T-helper 9 cell (primary cell): ENCODE measurements around the gene MTARC1.

Source experiments
- DNase-seq: peaks from one replicate; pipeline ENCODE4 v3.0.0-alpha.2; 2020

MTARC1 gene

DNA sequence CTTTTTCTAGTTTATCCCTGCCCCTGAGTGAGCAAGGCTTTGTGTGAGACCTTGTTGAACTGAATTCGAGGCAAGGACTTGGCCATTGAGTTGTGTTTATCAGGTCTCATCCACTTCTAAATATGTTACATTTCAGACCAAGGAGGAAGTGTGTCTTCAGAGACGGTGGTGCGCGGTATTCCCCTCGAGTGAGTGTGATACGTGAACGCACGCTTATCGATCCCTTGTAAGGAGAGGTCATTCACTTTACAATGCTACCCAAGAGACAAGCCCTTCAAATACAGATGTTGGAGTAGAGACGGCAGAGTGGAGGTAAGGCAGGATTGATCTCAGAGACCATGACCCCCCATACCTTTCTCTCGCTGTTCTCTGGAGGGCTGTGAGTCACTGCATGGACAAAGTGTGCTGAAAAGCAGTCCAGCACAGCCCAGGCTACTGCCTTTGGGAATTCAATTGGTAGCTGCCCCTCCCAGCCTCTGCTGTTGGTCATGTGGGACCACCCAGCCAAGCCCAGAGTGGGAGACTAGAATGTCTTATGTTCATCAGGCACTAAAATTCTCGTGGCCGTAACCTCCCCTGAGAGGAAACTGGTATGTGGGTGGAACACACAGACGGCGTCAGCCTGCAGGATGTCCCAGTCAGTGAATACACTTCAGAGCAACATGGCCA lies 16.3 kb upstream of the MTARC1 start:
- no peak for DNase-seq

DNA sequence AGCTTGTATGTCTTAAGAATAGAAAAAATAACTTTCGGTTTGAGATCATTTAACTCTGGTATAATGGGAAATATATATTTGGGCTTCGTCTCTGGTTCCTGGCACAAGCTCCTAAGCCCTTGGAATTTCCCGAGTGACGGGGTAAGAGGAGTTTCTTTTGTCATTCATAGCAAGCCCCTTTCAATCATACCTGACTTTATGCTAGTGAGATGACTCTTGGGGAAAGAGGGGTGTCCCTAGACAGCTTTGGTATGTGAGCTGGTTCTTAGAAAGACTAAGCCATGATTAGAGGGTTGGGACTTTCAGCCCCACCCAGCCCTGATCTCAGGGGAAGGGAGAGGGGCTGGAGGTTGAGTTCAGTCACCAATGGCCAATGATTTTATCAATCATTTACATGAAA lies 13.9 kb upstream of the MTARC1 start:
- DNase-seq = no peak

- DNase-seq = peak; percentile 15
Observed at GRCh38 chr1:220775240-220775853, 11.4 kb upstream of the MTARC1 start.

DNA sequence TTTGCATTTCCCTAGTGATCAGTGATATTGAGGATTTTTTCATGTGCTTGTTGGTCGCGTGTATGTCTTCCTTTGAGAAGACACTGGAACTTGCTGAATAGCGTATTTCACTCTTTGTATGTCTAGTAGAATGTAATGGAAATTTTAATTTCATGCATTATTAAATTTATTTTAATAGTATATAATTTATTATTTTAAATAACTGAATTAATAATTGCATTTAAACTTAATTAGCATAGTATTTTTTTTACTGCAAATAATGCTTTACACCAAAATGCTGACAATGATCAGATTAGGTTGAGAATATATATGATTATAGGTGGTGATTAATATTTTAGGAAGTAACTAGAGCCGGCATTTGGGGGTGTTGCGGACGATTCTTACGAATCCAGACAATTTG lies 10.5 kb upstream of the MTARC1 start:
- no peak for DNase-seq

DNA sequence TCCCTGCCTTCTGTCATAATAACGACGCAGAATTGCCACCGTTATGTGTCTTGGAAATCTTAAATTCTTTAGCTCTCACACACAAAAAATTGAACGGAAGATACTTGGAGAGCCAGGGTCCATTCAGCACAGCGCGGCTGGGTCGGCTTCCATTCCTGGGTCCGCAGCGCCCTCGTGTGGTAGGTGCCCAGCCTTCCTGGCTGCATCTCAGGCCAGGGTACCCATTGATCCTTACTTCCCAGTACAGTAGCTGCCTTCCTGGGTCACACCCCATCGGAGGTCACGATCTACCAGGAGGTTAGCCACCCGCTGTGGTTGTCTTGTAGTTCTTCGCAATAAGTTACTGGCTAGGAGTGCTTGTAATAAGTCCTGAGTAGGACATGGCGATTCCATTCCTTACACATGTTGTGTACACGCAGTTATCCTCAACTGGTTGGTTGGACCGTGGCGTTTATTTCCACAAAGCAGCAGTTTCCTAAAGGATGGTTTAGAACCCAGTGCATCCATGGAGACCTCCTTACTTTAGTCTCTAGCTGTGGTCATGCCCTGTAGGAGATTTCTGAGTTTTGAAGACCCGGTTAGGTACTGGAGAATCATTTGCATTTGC lies 9.9 kb upstream of the MTARC1 start:
- peak; percentile 59 for DNase-seq

GRCh38 chr1:220783453-220783852 lies 3.3 kb upstream of the MTARC1 start:
- no peak for DNase-seq

GRCh38 chr1:220784751-220785150 lies 2.0 kb upstream of the MTARC1 start:
- no peak for DNase-seq

DNA sequence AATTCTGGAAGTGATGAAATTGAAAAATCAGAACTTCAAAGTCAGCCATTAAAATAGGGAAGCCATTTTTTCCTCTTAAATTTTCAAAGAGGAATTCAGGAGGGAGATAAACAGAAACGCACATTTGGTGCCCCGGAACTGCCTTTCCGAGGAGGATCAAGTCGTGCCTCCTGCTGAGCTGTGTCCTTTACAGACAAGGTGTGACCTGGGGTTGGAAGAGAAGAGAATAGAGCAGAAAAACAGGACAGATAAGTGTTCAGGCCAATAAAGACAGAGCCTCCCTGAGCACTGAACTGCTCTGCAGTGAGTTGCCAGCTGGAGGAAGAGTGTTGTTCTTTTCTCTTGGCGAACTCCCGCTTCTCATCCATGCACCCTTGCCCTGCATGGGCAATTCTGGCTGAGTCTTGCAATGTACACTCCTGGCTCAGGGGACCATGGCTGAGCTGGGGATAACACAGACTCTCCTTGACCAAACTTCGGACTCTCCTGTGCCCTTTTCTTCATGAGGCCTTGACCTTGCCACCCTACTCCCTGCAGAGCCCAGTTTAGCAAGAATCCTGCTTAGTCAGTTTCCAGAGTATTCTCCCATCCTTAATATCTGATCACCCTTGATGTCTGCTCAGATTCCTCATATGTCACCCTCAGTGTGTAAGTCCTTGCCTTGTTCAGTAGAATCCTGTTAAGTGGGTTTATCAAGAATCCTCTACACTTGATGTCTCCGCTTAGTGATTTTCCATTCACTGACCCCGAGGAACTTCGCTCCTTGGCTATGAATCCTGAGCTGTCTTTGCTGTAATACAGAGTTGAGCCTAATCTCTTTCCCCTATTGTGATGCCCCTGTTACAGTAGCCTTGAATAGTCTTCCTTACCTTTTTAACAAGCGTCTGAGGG lies 1.3 kb upstream of the MTARC1 start:
- no peak for DNase-seq

- DNase-seq = no peak
Observed at GRCh38 chr1:220786057-220786336, 716 bp upstream of the MTARC1 start.

DNA sequence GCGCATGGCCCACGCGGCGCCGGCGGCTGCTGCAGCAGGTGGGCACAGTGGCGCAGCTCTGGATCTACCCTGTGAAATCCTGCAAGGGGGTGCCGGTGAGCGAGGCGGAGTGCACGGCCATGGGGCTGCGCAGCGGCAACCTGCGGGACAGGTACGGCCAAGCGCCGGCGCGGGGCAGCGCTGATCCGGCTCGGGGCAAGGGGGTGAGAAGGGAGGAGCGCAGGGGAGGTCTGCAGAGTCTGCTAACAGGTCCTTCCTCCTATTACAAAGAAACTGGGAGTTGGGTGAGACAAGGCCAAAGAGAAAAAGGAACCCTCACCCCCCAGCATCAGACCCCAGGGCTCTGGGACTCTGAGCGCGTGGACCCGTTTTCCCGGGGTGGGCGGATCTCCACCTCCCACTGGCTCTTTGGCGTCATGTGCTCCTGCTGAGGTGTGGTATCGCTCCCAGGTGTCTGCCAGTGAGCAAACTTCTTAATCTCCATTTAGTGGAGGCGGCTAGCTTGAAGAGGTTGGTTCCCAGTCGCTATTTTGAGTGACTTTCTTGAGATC lies 431 bp downstream of the MTARC1 start:
- DNase-seq = no peak

DNA sequence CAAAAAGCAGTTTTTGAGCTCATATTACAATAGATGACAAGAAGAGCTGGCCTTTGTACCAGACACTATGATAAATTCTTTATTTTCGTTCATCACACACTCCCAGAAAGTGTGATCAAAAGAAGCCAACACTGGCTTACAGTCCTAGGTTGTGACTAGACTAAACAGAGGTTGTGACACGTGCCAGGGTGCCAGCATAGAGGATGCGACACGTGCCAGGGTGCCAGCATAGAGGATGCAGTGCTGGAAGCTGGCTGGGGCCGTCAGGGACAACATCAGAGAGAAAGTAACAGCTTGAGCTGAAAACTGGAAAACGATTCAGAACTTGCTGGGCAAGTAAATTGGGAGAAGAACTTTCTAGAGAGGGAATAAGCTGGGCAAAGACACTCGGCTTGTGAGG lies 2.2 kb downstream of the MTARC1 start:
- no peak for DNase-seq

- no peak for DNase-seq
Observed at GRCh38 chr1:220789532-220790147, 2.9 kb downstream of the MTARC1 start.

GRCh38 chr1:220791285-220791684 lies 4.6 kb downstream of the MTARC1 start:
- no peak for DNase-seq

DNA sequence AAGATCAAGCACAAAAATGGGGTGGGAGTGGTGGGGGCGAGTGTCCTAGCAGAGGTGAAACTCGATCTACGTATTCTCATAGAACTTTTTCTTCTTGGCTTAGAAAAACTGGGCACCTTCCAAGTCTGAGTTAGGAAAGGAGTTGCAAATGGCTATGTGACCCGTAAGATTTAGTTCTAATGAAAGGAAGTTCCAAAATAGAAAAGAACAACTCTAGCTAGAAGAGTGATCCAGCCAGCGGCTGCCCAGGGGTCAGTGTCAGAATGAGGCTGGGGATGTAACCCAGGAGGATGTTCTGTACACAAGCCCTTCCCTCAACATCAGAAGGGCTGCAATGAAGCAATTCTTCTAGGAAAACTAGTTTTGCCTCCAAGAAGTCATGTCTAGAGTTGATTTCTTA lies 5.2 kb downstream of the MTARC1 start:
- no peak for DNase-seq

GRCh38 chr1:220796530-220796929 lies 9.8 kb downstream of the MTARC1 start:
- DNase-seq = no peak

- no peak for DNase-seq
Observed at GRCh38 chr1:220797044-220797443, 10.3 kb downstream of the MTARC1 start.

DNA sequence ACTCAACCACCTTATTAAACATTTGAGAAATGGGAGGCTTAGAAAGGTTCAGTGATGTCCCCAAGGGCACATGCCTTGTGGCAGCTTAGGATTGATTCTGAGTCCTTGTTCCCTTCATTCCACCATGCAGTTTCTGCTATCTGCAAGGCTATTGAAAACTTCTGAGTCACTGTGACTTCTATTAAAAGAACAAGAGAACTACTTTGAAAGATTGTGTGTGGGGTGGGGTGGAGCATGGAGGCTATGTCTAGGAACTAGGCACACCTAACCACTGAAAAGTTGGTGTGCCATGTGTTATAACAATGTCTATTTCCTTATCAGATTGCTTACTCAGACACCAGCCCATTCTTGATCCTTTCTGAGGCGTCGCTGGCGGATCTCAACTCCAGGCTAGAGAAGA lies 10.8 kb downstream of the MTARC1 start:
- DNase-seq = no peak

DNA sequence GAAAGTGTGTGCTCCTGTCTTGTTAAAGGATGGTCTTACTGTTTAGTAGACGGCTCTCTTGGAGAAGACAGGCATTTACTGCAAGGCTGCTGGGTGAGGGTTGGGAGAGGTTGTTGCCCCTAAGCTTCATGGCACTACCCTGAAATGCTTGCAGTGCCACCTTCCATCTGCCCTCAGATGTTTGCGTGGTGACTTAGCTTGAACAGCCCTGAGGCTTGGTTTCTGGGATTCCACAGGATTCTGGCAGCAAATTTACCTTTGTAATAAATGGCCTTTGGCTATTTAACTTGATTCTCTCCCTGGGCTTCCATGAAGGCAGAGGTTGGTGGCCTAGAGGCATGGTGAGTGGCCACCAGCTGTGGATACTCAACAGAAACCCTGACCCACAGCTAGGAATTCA lies 11.6 kb downstream of the MTARC1 start:
- no peak for DNase-seq

GRCh38 chr1:220800262-220800661 lies 13.5 kb downstream of the MTARC1 start:
- DNase-seq = no peak

- DNase-seq = no peak
Observed at GRCh38 chr1:220803401-220804201, 16.9 kb downstream of the MTARC1 start.

DNA sequence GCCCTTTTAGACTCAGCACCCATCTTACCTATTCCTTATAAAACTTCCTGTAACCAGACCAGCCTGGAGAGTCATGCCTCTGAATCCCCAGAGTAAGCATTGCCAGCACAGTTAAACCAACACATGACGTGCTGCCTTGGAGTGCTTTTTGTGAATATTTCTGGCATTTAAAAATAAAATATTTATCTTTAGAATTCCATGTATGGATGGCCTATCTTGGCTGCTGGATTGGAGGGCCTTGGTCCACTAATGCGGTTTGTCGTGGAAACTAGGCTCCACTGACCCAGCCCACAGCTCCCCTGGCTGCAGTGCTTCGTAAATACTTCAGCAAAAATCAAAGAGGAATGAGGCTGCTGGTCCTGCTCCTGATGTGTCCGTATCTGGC lies 17.5 kb downstream of the MTARC1 start:
- DNase-seq = no peak

GRCh38 chr1:220806408-220806807 lies 19.7 kb downstream of the MTARC1 start:
- DNase-seq = no peak
